NK-92 treated with Interleukin-12 subunit alpha and Interleukin-12 subunit beta, amount 100 ng/mL, for 24 hours (cell line): ENCODE data around the gene BAIAP2.
"Not testable (repeated sequence)": the region's sequence is repeated elsewhere in the genome, so short reads cannot be mapped to it uniquely, and the experiment has no call there.

Source experiments
- DNase-seq: peaks from one replicate; lab custom pipeline; 2025; lab: John Stamatoyannopoulos, UW

The BAIAP2 gene

GRCh38 chr17:81021531-81022343 lies 13.2 kb upstream of the BAIAP2 start:
- DNase-seq = no peak

DNA sequence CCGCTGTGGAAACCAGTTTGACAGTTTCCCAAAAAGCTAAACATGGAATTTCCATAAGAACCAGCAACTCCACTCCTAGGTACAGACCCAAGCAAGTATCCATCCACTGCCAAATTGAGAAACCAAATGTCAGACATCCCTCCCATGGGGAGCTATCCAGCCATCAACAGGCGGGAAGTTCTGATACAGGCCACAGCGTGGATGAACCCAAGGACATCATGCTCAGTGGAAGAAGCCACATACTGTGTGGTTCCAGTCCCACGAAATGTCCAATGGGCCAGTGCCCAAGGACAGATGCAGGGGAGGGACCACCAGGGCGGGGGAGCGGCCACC lies 12.6 kb upstream of the BAIAP2 start:
- DNase-seq = no peak

DNA sequence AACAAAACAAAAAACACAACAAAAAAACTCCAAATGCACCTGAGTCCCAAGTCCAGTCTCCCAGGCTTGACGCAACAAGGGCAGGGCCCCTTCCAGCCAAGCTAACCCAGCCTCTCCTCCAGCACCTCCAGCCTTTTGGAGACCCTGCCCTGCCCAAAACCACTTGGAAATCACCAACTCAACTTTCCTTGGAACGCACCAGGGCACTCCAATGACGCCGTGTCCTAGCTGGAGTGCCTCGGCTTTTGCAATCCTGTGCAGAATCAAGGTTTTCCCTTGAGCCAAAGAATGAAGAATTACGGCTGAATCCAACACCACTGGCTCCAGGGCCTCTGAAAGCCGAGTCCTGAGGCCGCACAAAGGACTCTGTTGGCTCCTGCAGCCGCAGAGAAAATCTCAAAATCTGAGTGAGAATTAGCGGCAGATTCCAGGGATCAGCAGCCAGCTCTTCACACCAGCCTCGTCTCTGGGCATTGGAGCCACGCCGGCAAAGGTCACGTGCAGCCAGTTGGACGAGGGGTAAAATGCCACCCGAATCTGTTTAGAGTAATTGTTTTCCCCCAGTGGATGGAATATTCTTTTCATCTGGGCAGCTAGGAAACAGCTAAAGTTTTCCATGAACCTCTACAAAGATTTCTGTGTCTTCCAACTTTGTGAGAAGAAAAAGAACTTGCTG lies 9.7 kb upstream of the BAIAP2 start:
- no peak for DNase-seq

- DNase-seq = no peak
Measured at GRCh38 chr17:81025741-81026129, 9.2 kb upstream of the BAIAP2 start.

GRCh38 chr17:81026266-81027036 lies 8.5 kb upstream of the BAIAP2 start:
- DNase-seq = no peak

DNA sequence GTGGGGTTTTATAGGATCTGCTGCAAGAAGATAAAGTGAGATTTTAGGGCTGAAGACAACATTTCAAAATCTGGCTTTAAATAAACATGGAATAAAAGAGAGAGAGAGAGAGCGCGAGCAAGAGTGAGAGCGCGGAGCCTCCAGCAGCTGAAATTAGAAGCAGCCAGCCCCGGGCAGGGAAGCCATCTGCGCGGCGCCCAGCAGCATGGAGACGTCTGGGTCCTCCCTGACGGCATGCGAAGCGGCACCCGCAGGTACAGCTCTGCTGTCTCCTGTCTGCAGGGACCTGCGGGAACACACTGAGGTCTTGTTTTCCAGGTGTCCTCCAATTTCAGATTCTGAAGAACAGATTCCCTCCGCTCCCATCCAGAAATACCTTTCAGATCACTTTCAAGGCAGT lies 7.9 kb upstream of the BAIAP2 start:
- no peak for DNase-seq

- no peak for DNase-seq
Measured at GRCh38 chr17:81027591-81028505, 7.1 kb upstream of the BAIAP2 start.

GRCh38 chr17:81028506-81028858 lies 6.5 kb upstream of the BAIAP2 start:
- DNase-seq = no peak

DNA sequence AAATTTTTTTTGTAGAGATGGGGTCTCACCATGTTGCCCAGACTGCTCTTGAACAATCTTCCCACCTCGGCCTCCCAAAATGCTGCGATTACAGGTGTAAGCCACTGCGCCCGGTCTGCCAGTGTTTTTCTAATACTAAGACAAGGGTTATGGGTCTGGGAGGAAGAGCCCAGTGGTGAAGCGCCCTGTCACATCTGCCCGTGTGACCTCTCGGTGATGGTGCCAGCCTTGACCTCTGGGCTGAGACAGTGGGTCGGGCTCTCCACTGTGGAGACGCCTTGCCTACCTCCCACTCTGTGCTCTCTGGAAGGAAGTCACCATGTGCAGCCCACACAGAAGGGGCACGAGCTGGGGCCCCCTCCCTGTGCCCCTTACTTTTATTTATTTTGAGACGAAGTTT lies 5.1 kb upstream of the BAIAP2 start:
- DNase-seq = no peak

- DNase-seq = not testable (repeated sequence)
Measured at GRCh38 chr17:81030312-81030711, 4.6 kb upstream of the BAIAP2 start.

- DNase-seq = no peak
Measured at GRCh38 chr17:81030741-81031565, 4.0 kb upstream of the BAIAP2 start.

- no peak for DNase-seq
Measured at GRCh38 chr17:81031566-81032550, 3.1 kb upstream of the BAIAP2 start.

- no peak for DNase-seq
Measured at GRCh38 chr17:81032641-81033480, 2.1 kb upstream of the BAIAP2 start.

GRCh38 chr17:81033535-81034167 lies 1.3 kb upstream of the BAIAP2 start:
- no peak for DNase-seq

DNA sequence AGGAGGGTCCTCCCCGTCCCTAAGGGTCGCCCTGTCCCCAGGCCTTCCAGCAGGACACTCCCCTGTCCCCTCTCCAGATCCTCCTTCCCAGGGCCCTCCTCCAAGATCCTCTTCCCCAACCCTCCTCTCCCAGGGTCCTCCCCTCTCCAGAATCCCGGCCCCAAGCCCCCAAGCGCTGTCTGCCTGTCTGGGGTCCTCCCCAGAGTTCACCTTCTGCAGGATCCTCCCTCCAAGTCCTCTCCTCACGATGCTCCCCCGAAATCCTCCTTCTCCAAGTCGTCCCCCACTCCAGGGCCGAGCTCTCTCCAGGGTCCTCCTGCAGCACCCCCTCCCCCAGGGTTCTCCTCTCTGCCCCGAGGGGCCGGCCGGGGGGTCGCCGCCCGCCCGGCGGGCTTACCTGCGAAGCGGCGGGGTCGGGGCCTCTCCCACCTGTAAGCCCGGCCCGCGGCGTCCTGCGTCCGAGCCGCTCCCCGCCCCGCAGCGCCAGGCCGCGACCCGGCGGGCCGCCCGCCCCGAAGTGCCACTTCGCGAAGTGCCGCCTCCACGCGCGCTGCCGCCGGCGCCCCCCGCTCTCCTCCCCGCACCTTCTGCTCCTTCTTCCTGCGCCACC lies 678 bp upstream of the BAIAP2 start:
- DNase-seq = no peak

- DNase-seq = no peak
Measured at GRCh38 chr17:81035521-81036196, 708 bp downstream of the BAIAP2 start.

DNA sequence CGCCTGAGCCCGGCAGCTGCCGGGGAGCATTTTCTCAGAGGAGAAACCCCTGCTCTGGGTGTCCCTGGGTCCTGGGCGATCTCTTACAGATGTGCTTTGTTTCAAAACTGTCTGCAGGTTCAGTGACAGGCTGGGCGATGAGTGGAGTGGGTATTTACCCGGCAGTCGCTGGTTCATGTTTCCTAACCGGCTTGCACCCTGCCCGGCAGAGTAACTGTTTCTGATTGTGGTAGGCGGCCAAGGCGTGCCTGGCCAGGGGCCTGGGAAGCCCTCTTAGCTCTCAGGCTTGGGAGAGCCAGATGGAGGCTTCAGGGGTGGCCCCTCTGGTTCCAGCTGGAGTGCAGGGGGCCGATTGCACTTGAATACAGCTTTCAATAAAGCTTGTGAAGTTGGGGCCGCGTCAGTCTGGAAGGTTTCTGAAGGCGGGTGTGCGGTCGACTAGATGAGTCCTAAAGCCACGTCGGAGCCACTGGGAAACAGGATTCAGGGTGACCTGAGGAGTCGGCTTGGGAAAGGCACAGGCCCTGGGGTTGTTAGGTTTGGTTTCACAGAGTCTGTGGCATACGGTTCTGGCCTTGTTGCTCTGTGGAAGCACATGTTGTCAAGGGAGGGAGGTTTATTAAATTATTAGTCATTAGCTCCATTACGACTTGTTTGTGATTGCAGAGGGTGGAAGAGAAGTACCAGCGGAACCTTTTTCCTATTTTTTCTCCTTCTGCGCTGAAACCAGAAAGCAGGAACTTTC lies 1.4 kb downstream of the BAIAP2 start:
- no peak for DNase-seq
